ENCODE measurements around the gene LRWD1.
"Not testable (repeated sequence)": the region's sequence is repeated elsewhere in the genome, so short reads cannot be mapped to it uniquely, and the experiment has no call there.

LRWD1 gene

GRCh38 chr7:102498321-102498720, 33.5 kb downstream of the LRWD1 start:
- not testable (repeated sequence) for DNase-seq

DNA sequence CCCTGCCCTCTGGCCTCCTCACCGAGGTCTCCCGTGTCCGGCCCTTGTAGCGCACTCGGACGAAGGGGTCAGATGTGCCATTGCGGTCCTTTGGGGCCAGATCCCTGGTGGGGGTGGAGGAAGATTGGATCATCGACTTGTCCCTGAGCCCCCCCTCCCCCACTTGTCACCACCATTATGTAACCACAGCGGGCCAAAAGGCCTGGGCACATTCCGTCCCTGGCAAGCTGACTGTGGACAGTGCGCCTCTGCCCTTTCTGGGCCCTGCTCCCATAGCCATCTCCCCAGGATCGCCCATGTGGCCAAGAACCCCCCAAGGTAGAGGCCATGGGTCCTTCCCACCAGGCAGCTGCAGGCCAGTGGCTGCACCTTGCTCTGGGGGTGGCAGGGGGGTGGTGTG, 38.4 kb downstream of the LRWD1 start:
- not testable (repeated sequence) for DNase-seq

- not testable (repeated sequence) for DNase-seq
Measured at GRCh38 chr7:102505298-102506185, 40.8 kb downstream of the LRWD1 start.

GRCh38 chr7:102507410-102508088, 42.8 kb downstream of the LRWD1 start:
- DNase-seq, result not testable (repeated sequence)

GRCh38 chr7:102510575-102510974, 45.8 kb downstream of the LRWD1 start:
- not testable (repeated sequence) for DNase-seq

DNA sequence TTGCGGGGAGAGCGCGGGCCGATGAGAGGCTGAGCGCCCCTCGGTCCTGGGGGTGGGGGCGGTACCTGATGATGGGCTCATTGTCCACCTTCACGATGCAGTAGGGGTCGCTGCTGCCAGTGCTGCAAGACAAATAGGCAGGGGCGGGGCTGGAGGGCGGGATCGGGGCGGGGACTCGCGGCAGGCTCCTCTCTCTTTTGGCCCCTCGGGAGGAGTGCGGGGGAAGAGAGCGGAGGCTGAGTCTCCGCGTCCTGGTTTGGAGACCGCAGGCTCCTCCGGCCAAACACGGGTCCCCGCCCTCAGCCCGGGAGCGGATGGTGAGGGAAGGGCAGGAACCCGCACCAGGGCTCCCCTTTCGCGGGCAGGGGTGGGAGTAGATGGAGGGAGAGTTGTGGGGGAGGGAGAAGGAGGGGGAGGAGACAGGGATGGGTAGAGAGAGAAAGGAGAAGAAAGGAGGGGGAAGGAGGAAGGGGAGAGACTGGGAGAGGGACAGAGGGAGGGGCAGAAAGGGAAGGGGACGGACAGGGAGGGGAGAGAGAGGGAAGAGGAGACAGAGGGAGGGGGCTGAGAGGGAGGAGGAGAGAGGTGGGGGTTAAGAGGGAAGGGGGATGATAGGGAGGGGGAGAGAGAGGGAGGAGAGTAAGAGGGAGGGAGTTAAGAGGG, 47.2 kb downstream of the LRWD1 start:
- DNase-seq, result not testable (repeated sequence)

- DNase-seq, result not testable (repeated sequence)
Measured at GRCh38 chr7:102512642-102513221, 47.9 kb downstream of the LRWD1 start.

- not testable (repeated sequence) for DNase-seq
Measured at GRCh38 chr7:102514881-102515721, 50.3 kb downstream of the LRWD1 start.

DNA sequence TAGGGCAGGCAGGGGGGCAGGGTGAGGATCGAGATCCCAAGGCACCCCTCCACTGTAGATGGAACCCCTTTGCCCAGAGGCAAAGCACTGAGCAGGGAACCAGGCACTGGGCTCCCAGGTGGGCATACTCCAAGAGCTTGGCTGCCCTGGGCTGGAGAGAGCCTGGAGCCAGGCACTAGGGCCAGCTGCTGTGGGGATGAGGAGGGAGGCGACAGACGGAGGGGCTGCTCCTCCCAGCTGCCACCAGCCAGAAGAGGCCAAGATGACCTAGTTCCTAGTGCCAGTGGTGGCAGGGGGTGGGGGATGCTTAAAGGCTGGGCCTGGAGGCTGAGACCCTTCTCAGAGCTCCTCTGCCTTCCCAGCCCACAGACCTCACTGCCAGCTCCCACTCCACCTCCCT, 51.1 kb downstream of the LRWD1 start:
- not testable (repeated sequence) for DNase-seq

GRCh38 chr7:102516951-102517350, 52.2 kb downstream of the LRWD1 start:
- not testable (repeated sequence) for DNase-seq

DNA sequence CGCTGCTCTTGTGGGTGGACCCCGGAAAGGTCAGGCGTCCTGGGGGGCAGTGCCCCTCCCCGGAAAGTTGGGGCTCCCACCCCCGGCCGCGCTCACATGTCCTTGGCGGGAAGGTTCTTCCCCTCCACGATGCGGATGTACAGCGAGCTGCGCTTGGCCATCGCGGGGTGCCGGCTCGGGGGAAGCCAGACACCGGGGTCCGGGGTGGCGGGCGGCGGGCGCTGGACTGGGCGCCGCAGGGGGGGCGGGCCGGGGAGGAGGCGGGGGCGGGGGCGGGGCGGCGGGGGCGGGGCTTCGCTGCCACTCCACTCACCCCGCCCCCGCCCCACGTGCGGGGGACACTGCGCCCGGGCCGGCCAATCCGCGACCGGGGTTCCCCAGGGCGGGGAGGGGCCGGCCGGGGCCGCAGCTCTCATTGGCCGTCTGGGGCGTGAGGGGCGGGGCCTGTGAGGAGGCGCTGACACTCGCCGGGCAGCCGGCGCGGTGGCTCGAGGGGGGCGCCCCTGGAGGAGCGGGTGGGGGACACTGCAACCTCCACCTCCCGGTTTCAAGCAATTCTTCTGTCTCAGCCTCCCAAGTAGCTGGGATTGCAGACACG, 52.9 kb downstream of the LRWD1 start, which contains the start of gene RASA4B:
RASA4B (minus strand) TSS at position 228 of the 598 bp plus-strand sequence; CDS start at position 161, 67 bp downstream.
- not testable (repeated sequence) for DNase-seq

GRCh38 chr7:102520797-102521196, 56.0 kb downstream of the LRWD1 start:
- not testable (repeated sequence) for DNase-seq

Measured in NCI-H2029 treated with DMSO at 0.1 percent for 48 hours (cell line).